Sigmoid colon (tissue), 4 donors: Measurements from ENCODE around the gene ZNFX1.

Experiments
- POLR2A ChIP-seq, 2 donors: fragments of 450-650 bp; IDR thresholded peaks; one replicate each; pipeline ENCODE4 v1.6.1; 2016; ENCODE audit warnings: antibody characterized with exemption in 2 of 2, mild to moderate bottlenecking in 2 of 2, moderate library complexity in 2 of 2
- POLR2AphosphoS5 ChIP-seq, 4 donors: sonication (generic); formaldehyde crosslinking; IDR thresholded peaks; one replicate each; pipeline ENCODE4 v1.6.1; 2017; ENCODE audit warnings: antibody characterized with exemption in 4 of 4
- TF ChIP-seq, protein P1 (sequence below), 4 experiments: fragments of 450-650 bp in 3 of 4; fragments of 200-600 bp in 1 of 4; IDR thresholded peaks; one replicate each; pipeline ENCODE4 v1.5.1; 2016 to 2019; ENCODE audit warnings: antibody characterized with exemption in 4 of 4, mild to moderate bottlenecking in 3 of 4, moderate library complexity in 2 of 4

DNA sequence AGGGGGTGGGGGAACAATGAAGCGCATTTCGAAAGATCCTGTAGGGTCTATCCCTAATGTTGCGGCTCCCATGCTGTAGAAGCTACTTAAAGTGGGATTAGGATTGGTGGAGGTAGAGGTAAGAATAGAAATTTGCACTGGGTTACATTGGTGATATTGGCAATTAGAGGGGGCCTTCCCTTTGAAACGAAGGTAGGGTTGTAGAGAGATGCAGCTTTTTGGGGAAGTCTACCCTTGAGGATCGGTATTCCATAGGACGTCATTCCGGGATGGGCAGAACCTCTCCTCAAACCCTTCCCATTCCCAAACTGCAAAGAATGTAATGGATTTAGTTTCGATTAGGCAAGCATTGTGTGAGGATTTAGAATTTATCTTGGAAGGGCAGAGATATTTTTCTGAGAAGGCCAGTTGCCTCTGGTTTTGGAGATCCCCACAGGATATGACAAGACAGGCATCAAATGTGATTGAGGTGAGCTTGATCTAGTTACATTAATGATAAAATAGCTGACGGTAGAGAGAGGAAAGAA lies 5.4 kb upstream of the ZNFX1 start:
- TF ChIP-seq, protein P1, sequence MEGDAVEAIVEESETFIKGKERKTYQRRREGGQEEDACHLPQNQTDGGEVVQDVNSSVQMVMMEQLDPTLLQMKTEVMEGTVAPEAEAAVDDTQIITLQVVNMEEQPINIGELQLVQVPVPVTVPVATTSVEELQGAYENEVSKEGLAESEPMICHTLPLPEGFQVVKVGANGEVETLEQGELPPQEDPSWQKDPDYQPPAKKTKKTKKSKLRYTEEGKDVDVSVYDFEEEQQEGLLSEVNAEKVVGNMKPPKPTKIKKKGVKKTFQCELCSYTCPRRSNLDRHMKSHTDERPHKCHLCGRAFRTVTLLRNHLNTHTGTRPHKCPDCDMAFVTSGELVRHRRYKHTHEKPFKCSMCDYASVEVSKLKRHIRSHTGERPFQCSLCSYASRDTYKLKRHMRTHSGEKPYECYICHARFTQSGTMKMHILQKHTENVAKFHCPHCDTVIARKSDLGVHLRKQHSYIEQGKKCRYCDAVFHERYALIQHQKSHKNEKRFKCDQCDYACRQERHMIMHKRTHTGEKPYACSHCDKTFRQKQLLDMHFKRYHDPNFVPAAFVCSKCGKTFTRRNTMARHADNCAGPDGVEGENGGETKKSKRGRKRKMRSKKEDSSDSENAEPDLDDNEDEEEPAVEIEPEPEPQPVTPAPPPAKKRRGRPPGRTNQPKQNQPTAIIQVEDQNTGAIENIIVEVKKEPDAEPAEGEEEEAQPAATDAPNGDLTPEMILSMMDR (IDR thresholded peaks at IDR 0.05): no peak
- TF ChIP-seq POLR2A (IDR thresholded peaks at IDR 0.05) (no peak), POLR2AphosphoS5 (IDR thresholded peaks at IDR 0.05) (no peak)
